Karpas-422 (cell line): ENCODE data around the gene SNX10. TPM values are rescaled to one million over a fixed set of nuclear protein-coding genes. Genes with fewer than 3 reads are reported as not detected.
A peak's percentile ranks its signal among the peaks of the same experiment; 100 is the strongest.
"Not testable (repeated sequence)": the region's sequence is repeated elsewhere in the genome, so short reads cannot be mapped to it uniquely, and the experiment has no call there.

Experiments used
- DNase-seq: peaks from one replicate; pipeline ENCODE4 v3.0.0-alpha.2; 2015
- H2AFZ ChIP-seq: fragments of 200-600 bp; sonication (generic); 2 replicates; pipeline ENCODE4 v1.6.1; 2014; ENCODE audit warnings: antibody characterized with exemption, low read length, mixed read lengths
- H3K27ac ChIP-seq: fragments of 200-600 bp; sonication (generic); 2 replicates; pipeline ENCODE4 v1.5.1; 2014; ENCODE audit warnings: mild to moderate bottlenecking, low read length, moderate library complexity
- H3K27me3 ChIP-seq: fragments of 200-600 bp; sonication (generic); 2 replicates; pipeline ENCODE4 v1.6.1; 2014; ENCODE audit warnings: low read length, mixed read lengths
- H3K36me3 ChIP-seq: fragments of 200-600 bp; sonication (generic); 2 replicates; pipeline ENCODE4 v1.6.1; 2014; ENCODE audit warnings: low read length, mixed read lengths; ENCODE audit not compliant: insufficient read depth
- H3K4me1 ChIP-seq: fragments of 200-600 bp; sonication (generic); 2 replicates; pipeline ENCODE4 v1.6.1; 2014; ENCODE audit warnings: mild to moderate bottlenecking, low read length, mixed read lengths
- H3K4me2 ChIP-seq: fragments of 200-600 bp; sonication (generic); 2 replicates; pipeline ENCODE4 v1.6.1; 2014; ENCODE audit warnings: low read length, low read depth, mild to moderate bottlenecking; ENCODE audit not compliant: poor library complexity, severe bottlenecking
- H3K4me3 ChIP-seq: fragments of 200-600 bp; sonication (generic); 2 replicates; pipeline ENCODE4 v1.5.1; 2014; ENCODE audit warnings: mild to moderate bottlenecking, antibody characterized with exemption, low read length, mixed read lengths
- H3K79me2 ChIP-seq: fragments of 200-600 bp; sonication (generic); 2 replicates; pipeline ENCODE4 v1.6.1; 2014; ENCODE audit warnings: mild to moderate bottlenecking, low read length, mixed read lengths
- H3K9ac ChIP-seq: fragments of 200-600 bp; sonication (generic); 2 replicates; pipeline ENCODE4 v1.6.0; 2014; ENCODE audit warnings: low read length
- H3K9me2 ChIP-seq: fragments of 200-600 bp; sonication (generic), shearing (Covaris generic); replicated peaks from 2 replicates; pipeline ENCODE4 v1.6.0; 2014; ENCODE audit warnings: mild to moderate bottlenecking, low read length, moderate library complexity; ENCODE audit not compliant: insufficient read depth
- H3K9me3 ChIP-seq: fragments of 300-700, 200-600 bp; sonication (generic); 2 replicates; pipeline ENCODE4 v1.6.1; 2014; ENCODE audit warnings: low read length, mixed read lengths
- H4K20me1 ChIP-seq: fragments of 200-600 bp; sonication (generic); 2 replicates; pipeline ENCODE4 v1.6.1; 2014; ENCODE audit warnings: mild to moderate bottlenecking, antibody characterized with exemption, low read length, low read depth; ENCODE audit not compliant: insufficient read depth
- total RNA-seq: library from RNA; depleted of rRNA; stranded (reverse); fragments of >200 nt; shearing (Covaris generic); gene quantifications from 2 replicates; pipeline ENCODE4 v1.2.3, GENCODE V29; 2014; ENCODE audit warnings: low replicate concordance

SNX10 gene
- total RNA-seq, 1 experiment from 2014 or later = 24.2 TPM

- Histone ChIP-seq H3K79me2 (no peaks in the 10 kb centered on the region), H3K36me3 (no peaks in the 10 kb centered on the region), H3K4me1 (peaks cover 9% of the 10 kb centered on the region), H3K4me2 (no peak overlapping the region), H3K9ac (no peak overlapping the region), H3K4me3 (no peak overlapping the region), H3K9me3 (no peaks in the 10 kb centered on the region), H3K27ac (no peak overlapping the region), H3K27me3 (no peaks in the 10 kb centered on the region), H3K9me2 (no peaks in the 10 kb centered on the region), H2AFZ (no peak overlapping the region), H4K20me1 (no peaks in the 10 kb centered on the region)
- peak; percentile 75 for DNase-seq
Observed at GRCh38 chr7:26278770-26279169, 12.9 kb upstream of the SNX10 start.

- peak; percentile 70 for DNase-seq
- no peaks in the 10 kb centered on the region for H3K79me2 ChIP-seq
- no peaks in the 10 kb centered on the region for H3K9me2 ChIP-seq
- no peak overlapping the region for H3K9ac ChIP-seq
- H4K20me1 ChIP-seq = no peaks in the 10 kb centered on the region
- H3K27ac ChIP-seq = no peak overlapping the region
- no peaks in the 10 kb centered on the region for H3K9me3 ChIP-seq
- H3K4me2 ChIP-seq = peak overlapping the region; percentile 13
- H3K4me3 ChIP-seq = peak overlapping the region; percentile 10; the same call in 1 of the 2 replicates
- H2AFZ ChIP-seq = peak overlapping the region; percentile 92
- H3K27me3 ChIP-seq = no peaks in the 10 kb centered on the region
- no peaks in the 10 kb centered on the region for H3K36me3 ChIP-seq
- peaks cover 9% of the 10 kb centered on the region for H3K4me1 ChIP-seq
Observed at GRCh38 chr7:26279405-26279804, 12.3 kb upstream of the SNX10 start.

- Histone ChIP-seq H3K27ac (no peak overlapping the region), H2AFZ (peak overlapping the region; percentile 92; the same call in 1 of the 2 replicates), H4K20me1 (no peaks in the 10 kb centered on the region), H3K4me1 (peaks cover 9% of the 10 kb centered on the region), H3K9me3 (no peaks in the 10 kb centered on the region), H3K36me3 (no peaks in the 10 kb centered on the region), H3K27me3 (no peaks in the 10 kb centered on the region), H3K4me3 (no peak overlapping the region), H3K79me2 (no peaks in the 10 kb centered on the region), H3K9me2 (no peaks in the 10 kb centered on the region), H3K9ac (no peak overlapping the region), H3K4me2 (no peak overlapping the region)
- no peak for DNase-seq
Observed at GRCh38 chr7:26280097-26280496, 11.6 kb upstream of the SNX10 start.

GRCh38 chr7:26280723-26281122 is 10.9 kb upstream of the SNX10 start:
- H3K4me3 ChIP-seq = no peak overlapping the region
- no peaks in the 10 kb centered on the region for H3K36me3 ChIP-seq
- H3K27ac ChIP-seq = no peak overlapping the region
- no peak for DNase-seq
- H3K9ac ChIP-seq = no peak overlapping the region
- H3K4me2 ChIP-seq = no peak overlapping the region
- H4K20me1 ChIP-seq = no peaks in the 10 kb centered on the region
- H3K79me2 ChIP-seq = no peaks in the 10 kb centered on the region
- H3K9me2 ChIP-seq = no peaks in the 10 kb centered on the region
- peaks cover 9% of the 10 kb centered on the region for H3K4me1 ChIP-seq
- H2AFZ ChIP-seq = no peak overlapping the region
- no peaks in the 10 kb centered on the region for H3K27me3 ChIP-seq
- H3K9me3 ChIP-seq = no peaks in the 10 kb centered on the region

GRCh38 chr7:26284477-26284876 is 7.2 kb upstream of the SNX10 start:
- Histone ChIP-seq H3K9ac (no peak overlapping the region), H3K9me3 (no peaks in the 10 kb centered on the region), H3K79me2 (no peaks in the 10 kb centered on the region), H3K27me3 (no peaks in the 10 kb centered on the region), H3K9me2 (no peaks in the 10 kb centered on the region), H4K20me1 (no peaks in the 10 kb centered on the region), H3K4me3 (no peak overlapping the region), H3K36me3 (no peaks in the 10 kb centered on the region), H3K27ac (no peak overlapping the region), H3K4me2 (no peak overlapping the region), H3K4me1 (peaks cover 5% of the 10 kb centered on the region), H2AFZ (no peak overlapping the region)
- no peak for DNase-seq

GRCh38 chr7:26284995-26285632 is 6.5 kb upstream of the SNX10 start:
- no peaks in the 10 kb centered on the region for H3K36me3 ChIP-seq
- no peaks in the 10 kb centered on the region for H3K9me3 ChIP-seq
- H3K4me3 ChIP-seq = no peak overlapping the region
- no peaks in the 10 kb centered on the region for H4K20me1 ChIP-seq
- no peak overlapping the region for H3K9ac ChIP-seq
- H3K9me2 ChIP-seq = no peaks in the 10 kb centered on the region
- H3K79me2 ChIP-seq = no peaks in the 10 kb centered on the region
- DNase-seq = peak; percentile 62
- no peak overlapping the region for H3K27ac ChIP-seq
- H3K4me1 ChIP-seq = no peaks in the 10 kb centered on the region
- no peak overlapping the region for H3K4me2 ChIP-seq
- no peaks in the 10 kb centered on the region for H3K27me3 ChIP-seq
- no peak overlapping the region for H2AFZ ChIP-seq

GRCh38 chr7:26286157-26286556 is 5.5 kb upstream of the SNX10 start:
- no peaks in the 10 kb centered on the region for H3K9me2 ChIP-seq
- H3K36me3 ChIP-seq = no peaks in the 10 kb centered on the region
- H3K27ac ChIP-seq = no peak overlapping the region
- H3K79me2 ChIP-seq = no peaks in the 10 kb centered on the region
- no peaks in the 10 kb centered on the region for H4K20me1 ChIP-seq
- no peaks in the 10 kb centered on the region for H3K9me3 ChIP-seq
- no peak overlapping the region for H3K4me2 ChIP-seq
- DNase-seq = no peak
- H3K4me3 ChIP-seq = no peak overlapping the region
- H3K27me3 ChIP-seq = no peaks in the 10 kb centered on the region
- no peak overlapping the region for H3K9ac ChIP-seq
- H2AFZ ChIP-seq = no peak overlapping the region
- peaks cover 2% of the 10 kb centered on the region for H3K4me1 ChIP-seq

GRCh38 chr7:26288126-26288525 is 3.5 kb upstream of the SNX10 start:
- H3K36me3 ChIP-seq, H3K9ac ChIP-seq, H3K79me2 ChIP-seq, H3K27ac ChIP-seq, H3K4me3 ChIP-seq, H3K27me3 ChIP-seq, H3K9me2 ChIP-seq, H3K9me3 ChIP-seq, H3K4me2 ChIP-seq, H2AFZ ChIP-seq, H4K20me1 ChIP-seq, DNase-seq: not testable (repeated sequence)
- peaks cover 15% of the 10 kb centered on the region for H3K4me1 ChIP-seq
